Loucy (cell line): ENCODE measurements around the gene CLINT1.

ENCODE experiments used
- EZH2phosphoT487 ChIP-seq: fragments of 200-600 bp; IDR thresholded peaks from 2 replicates; pipeline ENCODE4 v1.6.1; 2018; ENCODE audit warnings: antibody characterized with exemption, mild to moderate bottlenecking, moderate library complexity, borderline replicate concordance
- TF ChIP-seq, protein P1 (sequence below): fragments of 200-600 bp; sonication (generic); conservative IDR thresholded peaks from 2 replicates; pipeline ENCODE4 v1.5.1; 2014; ENCODE audit warnings: mild to moderate bottlenecking, antibody characterized with exemption, low read length

DNA sequence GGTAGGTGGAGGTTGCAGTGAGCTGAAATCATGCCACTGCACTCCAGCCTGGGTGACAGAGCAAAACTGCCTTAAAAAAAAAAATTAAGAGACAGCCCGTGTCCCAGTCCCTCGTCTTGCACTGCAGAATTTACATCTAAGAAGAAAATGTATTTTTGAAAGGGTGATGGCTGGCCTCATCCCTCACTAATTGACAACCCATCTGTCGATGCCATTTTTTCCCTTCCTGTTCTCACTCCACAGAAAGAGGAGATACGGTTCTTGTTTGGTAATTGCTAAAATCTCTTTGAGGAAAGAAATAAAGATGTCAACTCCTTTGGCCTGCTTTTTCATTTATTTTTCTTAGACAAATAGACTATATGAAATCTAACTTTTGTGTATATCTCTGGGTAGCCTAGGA, 117.8 kb downstream of the CLINT1 start:
- TF ChIP-seq, protein P1, sequence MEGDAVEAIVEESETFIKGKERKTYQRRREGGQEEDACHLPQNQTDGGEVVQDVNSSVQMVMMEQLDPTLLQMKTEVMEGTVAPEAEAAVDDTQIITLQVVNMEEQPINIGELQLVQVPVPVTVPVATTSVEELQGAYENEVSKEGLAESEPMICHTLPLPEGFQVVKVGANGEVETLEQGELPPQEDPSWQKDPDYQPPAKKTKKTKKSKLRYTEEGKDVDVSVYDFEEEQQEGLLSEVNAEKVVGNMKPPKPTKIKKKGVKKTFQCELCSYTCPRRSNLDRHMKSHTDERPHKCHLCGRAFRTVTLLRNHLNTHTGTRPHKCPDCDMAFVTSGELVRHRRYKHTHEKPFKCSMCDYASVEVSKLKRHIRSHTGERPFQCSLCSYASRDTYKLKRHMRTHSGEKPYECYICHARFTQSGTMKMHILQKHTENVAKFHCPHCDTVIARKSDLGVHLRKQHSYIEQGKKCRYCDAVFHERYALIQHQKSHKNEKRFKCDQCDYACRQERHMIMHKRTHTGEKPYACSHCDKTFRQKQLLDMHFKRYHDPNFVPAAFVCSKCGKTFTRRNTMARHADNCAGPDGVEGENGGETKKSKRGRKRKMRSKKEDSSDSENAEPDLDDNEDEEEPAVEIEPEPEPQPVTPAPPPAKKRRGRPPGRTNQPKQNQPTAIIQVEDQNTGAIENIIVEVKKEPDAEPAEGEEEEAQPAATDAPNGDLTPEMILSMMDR = no peak
- no peak for TF ChIP-seq EZH2phosphoT487
